Omental fat pad (tissue), 4 donors: Measurements from ENCODE around the gene LIME1. TPM values are rescaled to one million over a fixed set of nuclear protein-coding genes. Genes with fewer than 3 reads are reported as not detected.

Source experiments
- ATAC-seq: fragments of 150-250 bp; one replicate; pipeline ENCODE4 v1.9.1; 2016; ENCODE audit warnings: mild to moderate bottlenecking, moderate library complexity; ENCODE audit not compliant: low FRiP score
- DNase-seq: peaks from one replicate; pipeline ENCODE4 v3.0.0-alpha.2; 2019; ENCODE audit warnings: low spot score
- CTCF ChIP-seq, 3 donors: fragments of 450-650 bp; IDR thresholded peaks; one replicate each; pipeline ENCODE4 v1.5.1; 2016 to 2017; ENCODE audit warnings: antibody characterized with exemption in 3 of 3, mild to moderate bottlenecking in 3 of 3, moderate library complexity in 2 of 3
- total RNA-seq, 4 donors: library from RNA; depleted of rRNA; stranded (reverse); fragments of >200 nt; gene quantifications; one replicate each; pipeline ENCODE4 v1.1.0, GENCODE V29; 2016

LIME1 gene
- 10 to 100 TPM in 2 of 4 donors, 1 to 10 TPM in 2; 7.4 to 21.1 (median 14.0) TPM for total RNA-seq

- ATAC-seq (no peak), DNase-seq (no peak)
- TF ChIP-seq CTCF (IDR thresholded peaks at IDR 0.05), result no peak
These were observed at the start of gene LIME1 for GRCh38 chr20:63735859-63736718. Gene LIME1, plus strand, starts transcription at chr20:63736664. Its CDS starts 886 bp downstream, at chr20:63737550.

- TF ChIP-seq CTCF (IDR thresholded peaks at IDR 0.05), result no peak
- ATAC-seq (no peak), DNase-seq (no peak)
These were observed 48.9 kb upstream of the LIME1 start for GRCh38 chr20:63687419-63688178.

GRCh38 chr20:63688228-63689045 is 48.0 kb upstream of the LIME1 start:
- ATAC-seq (no peak), DNase-seq (no peak)
- TF ChIP-seq CTCF (IDR thresholded peaks at IDR 0.05), result no peak

GRCh38 chr20:63689046-63690002 is 47.1 kb upstream of the LIME1 start:
- no peak for TF ChIP-seq CTCF (IDR thresholded peaks at IDR 0.05)
- DNase-seq (no peak), ATAC-seq (no peak)

GRCh38 chr20:63690003-63690897 is 46.2 kb upstream of the LIME1 start:
- DNase-seq, result no peak
- no peak for ATAC-seq
- TF ChIP-seq CTCF (IDR thresholded peaks at IDR 0.05), result no peak
